HEK293 (cell line): ENCODE data around the gene HNRNPUL1.

Experiments
- CTCF ChIA-PET: fragments of 350-600 bp; formaldehyde crosslinking; extraction: SDS; loops from one replicate; lab custom pipeline; 2021; ENCODE audit warnings: antibody characterized with exemption; lab: Yijun Ruan, JAX
- POLR2A ChIA-PET: fragments of 300-600 bp; formaldehyde crosslinking; extraction: SDS; loops from one replicate; lab custom pipeline; 2020; ENCODE audit warnings: antibody characterized with exemption, inconsistent platforms; lab: Yijun Ruan, JAX
- H3K27ac ChIP-seq: fragments of 200-500 bp; sonication (Bioruptor generic); 2 replicates; pipeline ENCODE4 v1.5.1; 2014; ENCODE audit warnings: low read depth, low read length, control low read depth, inconsistent platforms; ENCODE audit errors: extremely low read depth
- H3K36me3 ChIP-seq, 2 experiments: fragments of 200-500 bp in 1 of 2; sonication (Bioruptor generic) in 1 of 2; 1 replicate in 1 of 2; 2 replicates in 1 of 2; pipeline ENCODE4 v1.5.1; 2014 to 2017; ENCODE audit warnings: inconsistent platforms in 2 of 2, low read length in 2 of 2; ENCODE audit not compliant: control insufficient read depth in 2 of 2, insufficient read depth in 1 of 2
- H3K4me1 ChIP-seq: fragments of 200-500 bp; sonication (Bioruptor generic); 2 replicates; pipeline ENCODE4 v1.5.1; 2014; ENCODE audit warnings: mild to moderate bottlenecking, low read length, inconsistent platforms; ENCODE audit not compliant: control insufficient read depth, insufficient read depth
- H3K4me3 ChIP-seq: 2 replicates; pipeline ENCODE4 v1.5.1; 2011; ENCODE audit warnings: low read depth, mild to moderate bottlenecking, control low read depth, low read length, moderate library complexity
- H3K9me3 ChIP-seq: fragments of 200-500 bp; sonication (Bioruptor generic); 2 replicates; pipeline ENCODE4 v1.5.1; 2014; ENCODE audit warnings: low read depth, low read length, inconsistent platforms; ENCODE audit not compliant: control insufficient read depth, insufficient read depth
- GLIS2 ChIP-seq: fragments of 450-650 bp; formaldehyde crosslinking; IDR thresholded peaks from 2 replicates; pipeline ENCODE4 v1.5.1; 2016; ENCODE audit warnings: missing biosample characterization, missing genetic modification characterization
- PRDM1 ChIP-seq: fragments of 450-650 bp; formaldehyde crosslinking; IDR thresholded peaks from 2 replicates; pipeline ENCODE4; 2016; ENCODE audit warnings: missing biosample characterization, missing genetic modification characterization
- SALL2 ChIP-seq: fragments of 450-650 bp; formaldehyde crosslinking; IDR thresholded peaks from 2 replicates; pipeline ENCODE4 v1.5.0; 2017; ENCODE audit warnings: missing biosample characterization, mild to moderate bottlenecking, missing genetic modification characterization, borderline replicate concordance
- SCRT2 ChIP-seq: fragments of 450-650 bp; formaldehyde crosslinking; IDR thresholded peaks from 2 replicates; pipeline ENCODE4 v1.5.1; 2016; ENCODE audit warnings: missing biosample characterization, missing genetic modification characterization
- WT1 ChIP-seq: fragments of 450-650 bp; formaldehyde crosslinking; IDR thresholded peaks from 2 replicates; pipeline ENCODE4 v1.5.1; 2016; ENCODE audit warnings: missing biosample characterization, missing genetic modification characterization
- ZNF132 ChIP-seq: fragments of 450-650 bp; formaldehyde crosslinking; IDR thresholded peaks from 2 replicates; pipeline ENCODE4 v1.5.1; 2017; ENCODE audit warnings: missing biosample characterization, missing genetic modification characterization, borderline replicate concordance
- ZNF169 ChIP-seq: fragments of 450-650 bp; formaldehyde crosslinking; IDR thresholded peaks from 2 replicates; pipeline ENCODE4 v1.5.1; 2016; ENCODE audit warnings: missing biosample characterization, missing genetic modification characterization
- ZNF19 ChIP-seq: fragments of 450-650 bp; formaldehyde crosslinking; IDR thresholded peaks from 2 replicates; pipeline ENCODE4; 2016; ENCODE audit warnings: missing biosample characterization, missing genetic modification characterization, low read depth
- ZNF23 ChIP-seq: fragments of 450-650 bp; formaldehyde crosslinking; IDR thresholded peaks from 2 replicates; pipeline ENCODE4 v1.5.1; 2016; ENCODE audit warnings: missing biosample characterization, missing genetic modification characterization, borderline replicate concordance
- ZNF24 ChIP-seq: fragments of 450-650 bp; formaldehyde crosslinking; IDR thresholded peaks from 2 replicates; pipeline ENCODE4 v1.5.1; 2016; ENCODE audit warnings: missing biosample characterization, missing genetic modification characterization
- ZNF274 ChIP-seq, 2 experiments: fragments of 200-500 bp in 1 of 2; fragments of 450-650 bp in 1 of 2; sonication (Bioruptor generic) in 1 of 2; formaldehyde crosslinking in 1 of 2; IDR thresholded peaks; 2 replicates each; pipeline versions ENCODE4 v1.5.1 to v1.6.1; 2014 to 2016; ENCODE audit warnings: borderline replicate concordance in 1 of 2, inconsistent platforms in 1 of 2, low read length in 1 of 2, missing biosample characterization in 1 of 2, missing genetic modification characterization in 1 of 2
- ZNF341 ChIP-seq: fragments of 450-650 bp; formaldehyde crosslinking; IDR thresholded peaks from 2 replicates; pipeline ENCODE4; 2016; ENCODE audit warnings: low read depth, missing biosample characterization, missing genetic modification characterization
- ZNF391 ChIP-seq: fragments of 450-650 bp; formaldehyde crosslinking; IDR thresholded peaks from 2 replicates; pipeline ENCODE4 v1.5.1; 2016; ENCODE audit warnings: low read depth, missing biosample characterization, missing genetic modification characterization, borderline replicate concordance
- ZNF423 ChIP-seq: fragments of 450-650 bp; formaldehyde crosslinking; IDR thresholded peaks from 2 replicates; pipeline ENCODE4 v1.5.1; 2016; ENCODE audit warnings: missing biosample characterization, missing genetic modification characterization
- ZNF555 ChIP-seq: fragments of 450-650 bp; formaldehyde crosslinking; conservative IDR thresholded peaks from 2 replicates; pipeline ENCODE4 v1.5.1; 2017; ENCODE audit warnings: missing biosample characterization, mild to moderate bottlenecking, missing genetic modification characterization, inconsistent platforms
- ZNF623 ChIP-seq: fragments of 450-650 bp; formaldehyde crosslinking; IDR thresholded peaks from 2 replicates; pipeline ENCODE4 v1.5.1; 2016; ENCODE audit warnings: missing biosample characterization, missing genetic modification characterization
- ZNF660 ChIP-seq: fragments of 450-650 bp; IDR thresholded peaks from 2 replicates; pipeline ENCODE4 v1.5.1; 2018; ENCODE audit warnings: missing biosample characterization, mild to moderate bottlenecking, missing genetic modification characterization
- ZNF776 ChIP-seq: fragments of 450-650 bp; formaldehyde crosslinking; IDR thresholded peaks from 2 replicates; pipeline ENCODE4 v1.5.0; 2017; ENCODE audit warnings: missing biosample characterization, missing genetic modification characterization, borderline replicate concordance
- ZNF843 ChIP-seq: fragments of 450-650 bp; formaldehyde crosslinking; IDR thresholded peaks from 2 replicates; pipeline ENCODE4 v1.5.1; 2016; ENCODE audit warnings: missing biosample characterization, missing genetic modification characterization
- TF ChIP-seq, protein P1 (sequence below): fragments of 450-650 bp; formaldehyde crosslinking; IDR thresholded peaks from 2 replicates; pipeline ENCODE4 v1.5.1; 2016; ENCODE audit warnings: missing biosample characterization, missing genetic modification characterization, borderline replicate concordance
- TF ChIP-seq, protein P2 (sequence below): fragments of 450-650 bp; formaldehyde crosslinking; IDR thresholded peaks from 2 replicates; pipeline ENCODE4 v1.5.1; 2016; ENCODE audit warnings: missing biosample characterization, missing genetic modification characterization
- TF ChIP-seq, protein P3 (sequence below): fragments of 450-650 bp; formaldehyde crosslinking; IDR thresholded peaks from 2 replicates; pipeline ENCODE4 v1.5.1; 2016; ENCODE audit warnings: missing biosample characterization, missing genetic modification characterization
- TF ChIP-seq, protein P4 (sequence below): fragments of 450-650 bp; formaldehyde crosslinking; IDR thresholded peaks from 2 replicates; pipeline ENCODE4 v1.5.1; 2016; ENCODE audit warnings: missing biosample characterization, missing genetic modification characterization

The HNRNPUL1 gene

DNA sequence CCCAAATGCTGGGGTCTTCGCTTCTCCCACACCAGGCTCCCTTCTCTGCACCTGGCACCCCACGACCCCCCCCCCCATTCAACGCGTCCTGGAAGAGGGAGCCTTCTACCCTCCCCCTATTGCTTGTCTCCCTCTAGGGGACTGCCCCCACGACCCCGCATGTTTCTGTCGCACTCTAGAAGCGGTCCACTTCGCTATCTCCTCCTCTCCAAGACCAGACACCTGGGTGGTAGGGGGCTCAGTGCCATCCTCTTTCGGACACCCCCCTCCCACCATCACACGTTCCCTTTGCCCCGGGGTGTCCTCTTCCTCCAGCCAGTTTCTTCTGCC lies 88.1 kb downstream of the HNRNPUL1 start (continued):
- TF ChIP-seq, protein P1, sequence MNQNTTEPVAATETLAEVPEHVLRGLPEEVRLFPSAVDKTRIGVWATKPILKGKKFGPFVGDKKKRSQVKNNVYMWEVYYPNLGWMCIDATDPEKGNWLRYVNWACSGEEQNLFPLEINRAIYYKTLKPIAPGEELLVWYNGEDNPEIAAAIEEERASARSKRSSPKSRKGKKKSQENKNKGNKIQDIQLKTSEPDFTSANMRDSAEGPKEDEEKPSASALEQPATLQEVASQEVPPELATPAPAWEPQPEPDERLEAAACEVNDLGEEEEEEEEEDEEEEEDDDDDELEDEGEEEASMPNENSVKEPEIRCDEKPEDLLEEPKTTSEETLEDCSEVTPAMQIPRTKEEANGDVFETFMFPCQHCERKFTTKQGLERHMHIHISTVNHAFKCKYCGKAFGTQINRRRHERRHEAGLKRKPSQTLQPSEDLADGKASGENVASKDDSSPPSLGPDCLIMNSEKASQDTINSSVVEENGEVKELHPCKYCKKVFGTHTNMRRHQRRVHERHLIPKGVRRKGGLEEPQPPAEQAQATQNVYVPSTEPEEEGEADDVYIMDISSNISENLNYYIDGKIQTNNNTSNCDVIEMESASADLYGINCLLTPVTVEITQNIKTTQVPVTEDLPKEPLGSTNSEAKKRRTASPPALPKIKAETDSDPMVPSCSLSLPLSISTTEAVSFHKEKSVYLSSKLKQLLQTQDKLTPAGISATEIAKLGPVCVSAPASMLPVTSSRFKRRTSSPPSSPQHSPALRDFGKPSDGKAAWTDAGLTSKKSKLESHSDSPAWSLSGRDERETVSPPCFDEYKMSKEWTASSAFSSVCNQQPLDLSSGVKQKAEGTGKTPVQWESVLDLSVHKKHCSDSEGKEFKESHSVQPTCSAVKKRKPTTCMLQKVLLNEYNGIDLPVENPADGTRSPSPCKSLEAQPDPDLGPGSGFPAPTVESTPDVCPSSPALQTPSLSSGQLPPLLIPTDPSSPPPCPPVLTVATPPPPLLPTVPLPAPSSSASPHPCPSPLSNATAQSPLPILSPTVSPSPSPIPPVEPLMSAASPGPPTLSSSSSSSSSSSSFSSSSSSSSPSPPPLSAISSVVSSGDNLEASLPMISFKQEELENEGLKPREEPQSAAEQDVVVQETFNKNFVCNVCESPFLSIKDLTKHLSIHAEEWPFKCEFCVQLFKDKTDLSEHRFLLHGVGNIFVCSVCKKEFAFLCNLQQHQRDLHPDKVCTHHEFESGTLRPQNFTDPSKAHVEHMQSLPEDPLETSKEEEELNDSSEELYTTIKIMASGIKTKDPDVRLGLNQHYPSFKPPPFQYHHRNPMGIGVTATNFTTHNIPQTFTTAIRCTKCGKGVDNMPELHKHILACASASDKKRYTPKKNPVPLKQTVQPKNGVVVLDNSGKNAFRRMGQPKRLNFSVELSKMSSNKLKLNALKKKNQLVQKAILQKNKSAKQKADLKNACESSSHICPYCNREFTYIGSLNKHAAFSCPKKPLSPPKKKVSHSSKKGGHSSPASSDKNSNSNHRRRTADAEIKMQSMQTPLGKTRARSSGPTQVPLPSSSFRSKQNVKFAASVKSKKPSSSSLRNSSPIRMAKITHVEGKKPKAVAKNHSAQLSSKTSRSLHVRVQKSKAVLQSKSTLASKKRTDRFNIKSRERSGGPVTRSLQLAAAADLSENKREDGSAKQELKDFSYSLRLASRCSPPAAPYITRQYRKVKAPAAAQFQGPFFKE (tag by site-specific recombination), result no peak
- peak; percentile 3; the same call in 1 of the 2 replicates for TF ChIP-seq PRDM1 (tag by site-specific recombination)
- peak; percentile 12; the same call in 1 of the 2 replicates for TF ChIP-seq ZNF423 (tag by site-specific recombination)
- TF ChIP-seq ZNF391 (tag by site-specific recombination), result no peak; the same call in 1 of the 2 replicates
- TF ChIP-seq SCRT2 (tag by site-specific recombination), result no peak
- no peak for TF ChIP-seq ZNF555 (tag by site-specific recombination)
- TF ChIP-seq ZNF23, result 0 out of 2 replicates have a peak, but pooled peaks have one; percentile 27
- TF ChIP-seq, protein P2, sequence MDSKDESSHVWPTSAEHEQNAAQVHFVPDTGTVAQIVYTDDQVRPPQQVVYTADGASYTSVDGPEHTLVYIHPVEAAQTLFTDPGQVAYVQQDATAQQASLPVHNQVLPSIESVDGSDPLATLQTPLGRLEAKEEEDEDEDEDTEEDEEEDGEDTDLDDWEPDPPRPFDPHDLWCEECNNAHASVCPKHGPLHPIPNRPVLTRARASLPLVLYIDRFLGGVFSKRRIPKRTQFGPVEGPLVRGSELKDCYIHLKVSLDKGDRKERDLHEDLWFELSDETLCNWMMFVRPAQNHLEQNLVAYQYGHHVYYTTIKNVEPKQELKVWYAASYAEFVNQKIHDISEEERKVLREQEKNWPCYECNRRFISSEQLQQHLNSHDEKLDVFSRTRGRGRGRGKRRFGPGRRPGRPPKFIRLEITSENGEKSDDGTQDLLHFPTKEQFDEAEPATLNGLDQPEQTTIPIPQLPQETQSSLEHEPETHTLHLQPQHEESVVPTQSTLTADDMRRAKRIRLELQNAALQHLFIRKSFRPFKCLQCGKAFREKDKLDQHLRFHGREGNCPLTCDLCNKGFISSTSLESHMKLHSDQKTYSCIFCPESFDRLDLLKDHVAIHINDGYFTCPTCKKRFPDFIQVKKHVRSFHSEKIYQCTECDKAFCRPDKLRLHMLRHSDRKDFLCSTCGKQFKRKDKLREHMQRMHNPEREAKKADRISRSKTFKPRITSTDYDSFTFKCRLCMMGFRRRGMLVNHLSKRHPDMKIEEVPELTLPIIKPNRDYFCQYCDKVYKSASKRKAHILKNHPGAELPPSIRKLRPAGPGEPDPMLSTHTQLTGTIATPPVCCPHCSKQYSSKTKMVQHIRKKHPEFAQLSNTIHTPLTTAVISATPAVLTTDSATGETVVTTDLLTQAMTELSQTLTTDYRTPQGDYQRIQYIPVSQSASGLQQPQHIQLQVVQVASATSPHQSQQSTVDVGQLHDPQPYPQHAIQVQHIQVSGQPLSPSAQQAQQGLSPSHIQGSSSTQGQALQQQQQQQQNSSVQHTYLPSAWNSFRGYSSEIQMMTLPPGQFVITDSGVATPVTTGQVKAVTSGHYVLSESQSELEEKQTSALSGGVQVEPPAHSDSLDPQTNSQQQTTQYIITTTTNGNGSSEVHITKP (tag by site-specific recombination), result peak; percentile 99
- TF ChIP-seq, protein P3, sequence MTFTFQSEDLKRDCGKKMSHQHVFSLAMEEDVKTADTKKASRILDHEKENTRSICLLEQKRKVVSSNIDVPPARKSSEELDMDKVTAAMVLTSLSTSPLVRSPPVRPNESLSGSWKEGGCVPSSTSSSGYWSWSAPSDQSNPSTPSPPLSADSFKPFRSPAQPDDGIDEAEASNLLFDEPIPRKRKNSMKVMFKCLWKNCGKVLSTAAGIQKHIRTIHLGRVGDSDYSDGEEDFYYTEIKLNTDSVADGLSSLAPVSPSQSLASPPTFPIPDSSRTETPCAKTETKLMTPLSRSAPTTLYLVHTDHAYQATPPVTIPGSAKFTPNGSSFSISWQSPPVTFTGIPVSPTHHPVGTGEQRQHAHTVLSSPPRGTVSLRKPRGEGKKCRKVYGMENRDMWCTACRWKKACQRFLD (tag by site-specific recombination), result no peak
- TF ChIP-seq ZNF19 (tag by site-specific recombination), result no peak
- TF ChIP-seq ZNF660 (tag by site-specific recombination), result no peak
- no peak for TF ChIP-seq SALL2
- TF ChIP-seq ZNF843 (tag by site-specific recombination), result no peak

DNA sequence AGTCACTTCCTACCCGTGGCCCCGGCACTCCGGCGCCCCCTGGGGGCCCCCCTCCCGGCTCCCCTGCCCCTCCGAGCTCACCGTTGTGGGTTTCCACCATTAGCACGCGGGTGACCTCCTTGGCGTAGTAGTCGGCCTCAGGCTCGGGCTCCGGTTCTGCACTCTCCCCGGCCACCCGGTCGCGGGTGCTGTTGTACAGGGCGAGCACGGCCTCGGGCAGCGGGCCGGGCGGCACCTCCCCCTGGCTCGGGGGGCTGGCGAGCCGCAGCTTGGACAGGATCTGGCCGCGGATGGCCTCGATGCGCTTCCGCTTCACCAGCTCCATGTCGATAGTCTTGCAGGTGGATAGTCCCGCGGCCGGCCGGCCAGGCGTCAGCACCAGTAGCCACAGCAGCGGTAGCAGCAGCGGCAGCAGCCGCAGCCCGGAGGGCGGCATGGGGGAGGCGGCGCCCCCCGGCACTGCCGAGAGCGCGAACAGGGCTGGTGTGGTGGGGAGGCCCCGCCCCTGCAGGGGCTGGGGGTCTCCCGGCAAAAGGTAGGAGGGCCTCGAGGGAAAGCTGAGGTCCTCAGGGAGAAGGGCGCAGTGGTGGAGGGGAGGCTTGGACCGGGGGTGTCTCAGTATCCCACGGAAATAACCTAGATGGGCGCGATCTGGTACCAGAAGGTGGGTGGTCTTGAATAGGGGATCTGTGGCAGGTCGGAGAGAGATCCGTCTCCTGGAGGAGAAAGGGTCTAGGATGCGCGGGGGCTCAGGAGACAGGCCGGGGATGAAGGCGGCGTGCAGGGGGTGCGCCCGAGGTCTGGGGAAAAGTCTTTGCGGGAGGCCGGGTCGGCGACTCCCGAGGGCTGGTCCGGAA lies 88.7 kb downstream of the HNRNPUL1 start:
- peaks cover 2 to 10% of the 10 kb centered on the region in 2 experiments; a peak in 2 of 3 replicates for H3K36me3 ChIP-seq
- no peaks in the 10 kb centered on the region for H3K9me3 ChIP-seq
- peak overlapping the region; percentile 77; the same call in 1 of the 2 replicates for H3K27ac ChIP-seq
- CTCF ChIA-PET, result interaction anchor here (0.6 to 5.3 kb wide), 16 partner anchors 11 to 487 kb away, joined by 3 to 64 read pairs (median 4); partner anchors contain the start of genes B9D2 and DMAC2
- POLR2A ChIA-PET, result interaction anchor here (0.5 to 3.1 kb wide), 16 partner anchors 11 to 88 kb away, joined by 3 to 73 read pairs (median 4); partner anchors contain the start of genes B9D2, DMAC2, HNRNPUL1 and TMEM91
- H3K4me1 ChIP-seq, result peaks cover 5% of the 10 kb centered on the region; the same call in 1 of the 2 replicates
- H3K4me3 ChIP-seq, result peak overlapping the region; percentile 43
- peak; percentile 92 for TF ChIP-seq GLIS2 (tag by site-specific recombination)
- TF ChIP-seq ZNF169 (tag by site-specific recombination), result no peak
- peak; percentile 83 for TF ChIP-seq ZNF341
- TF ChIP-seq ZNF274 (IDR thresholded peaks at IDR 0.05; ENCODE audit: low read length), result no peak
- TF ChIP-seq ZNF274 (tag by site-specific recombination; IDR thresholded peaks at IDR 0.05; ENCODE audit: borderline replicate concordance), result no peak
- TF ChIP-seq ZNF132 (tag by site-specific recombination), result no peak
- TF ChIP-seq ZNF623 (tag by site-specific recombination), result no peak; the same call in 1 of the 2 replicates
- no peak for TF ChIP-seq ZNF776
- TF ChIP-seq ZNF24 (tag by site-specific recombination), result 0 out of 2 replicates have a peak, but pooled peaks have one; percentile 44
- TF ChIP-seq, protein P4, sequence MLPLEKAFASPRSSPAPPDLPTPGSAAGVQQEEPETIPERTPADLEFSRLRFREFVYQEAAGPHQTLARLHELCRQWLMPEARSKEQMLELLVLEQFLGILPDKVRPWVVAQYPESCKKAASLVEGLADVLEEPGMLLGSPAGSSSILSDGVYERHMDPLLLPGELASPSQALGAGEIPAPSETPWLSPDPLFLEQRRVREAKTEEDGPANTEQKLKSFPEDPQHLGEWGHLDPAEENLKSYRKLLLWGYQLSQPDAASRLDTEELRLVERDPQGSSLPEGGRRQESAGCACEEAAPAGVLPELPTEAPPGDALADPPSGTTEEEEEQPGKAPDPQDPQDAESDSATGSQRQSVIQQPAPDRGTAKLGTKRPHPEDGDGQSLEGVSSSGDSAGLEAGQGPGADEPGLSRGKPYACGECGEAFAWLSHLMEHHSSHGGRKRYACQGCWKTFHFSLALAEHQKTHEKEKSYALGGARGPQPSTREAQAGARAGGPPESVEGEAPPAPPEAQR (tag by site-specific recombination), result no peak
- TF ChIP-seq WT1 (tag by site-specific recombination), result no peak; the same call in 1 of the 2 replicates
